GM12874 (cell line): ENCODE data around the gene PDXK.

Source experiments
- TF ChIP-seq, protein P1 (sequence below): IDR thresholded peaks from 2 replicates; pipeline ENCODE4 v1.5.1; 2011; ENCODE audit warnings: low read depth, mild to moderate bottlenecking, control low read depth, low read length, moderate library complexity; ENCODE audit not compliant: insufficient read depth

Gene PDXK

DNA sequence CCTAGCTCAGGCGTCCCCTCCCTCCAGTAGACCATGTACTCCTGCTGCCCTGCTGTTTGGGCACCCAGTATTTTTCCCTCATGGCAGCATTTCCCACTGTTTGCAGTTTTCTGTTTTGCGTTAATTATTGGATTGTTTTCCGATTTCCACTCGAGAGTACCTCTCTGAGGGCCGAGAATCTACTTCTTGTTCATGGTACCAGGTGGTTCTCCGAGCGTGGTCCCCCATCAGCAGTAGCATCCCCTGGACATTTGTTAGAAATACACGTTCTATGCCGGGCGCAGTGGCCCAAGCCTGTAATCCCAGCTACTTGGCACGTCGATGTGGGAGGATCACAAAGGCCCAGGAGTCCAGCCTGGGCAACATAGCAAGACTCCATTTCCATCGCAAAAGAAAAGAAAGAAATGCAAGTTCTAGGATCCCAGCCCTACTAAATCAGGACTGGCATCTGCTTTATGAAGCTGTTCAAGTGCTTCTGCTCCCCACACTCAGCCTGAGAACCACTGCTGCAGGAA is 71.1 kb downstream of the PDXK start:
- TF ChIP-seq, protein P1, sequence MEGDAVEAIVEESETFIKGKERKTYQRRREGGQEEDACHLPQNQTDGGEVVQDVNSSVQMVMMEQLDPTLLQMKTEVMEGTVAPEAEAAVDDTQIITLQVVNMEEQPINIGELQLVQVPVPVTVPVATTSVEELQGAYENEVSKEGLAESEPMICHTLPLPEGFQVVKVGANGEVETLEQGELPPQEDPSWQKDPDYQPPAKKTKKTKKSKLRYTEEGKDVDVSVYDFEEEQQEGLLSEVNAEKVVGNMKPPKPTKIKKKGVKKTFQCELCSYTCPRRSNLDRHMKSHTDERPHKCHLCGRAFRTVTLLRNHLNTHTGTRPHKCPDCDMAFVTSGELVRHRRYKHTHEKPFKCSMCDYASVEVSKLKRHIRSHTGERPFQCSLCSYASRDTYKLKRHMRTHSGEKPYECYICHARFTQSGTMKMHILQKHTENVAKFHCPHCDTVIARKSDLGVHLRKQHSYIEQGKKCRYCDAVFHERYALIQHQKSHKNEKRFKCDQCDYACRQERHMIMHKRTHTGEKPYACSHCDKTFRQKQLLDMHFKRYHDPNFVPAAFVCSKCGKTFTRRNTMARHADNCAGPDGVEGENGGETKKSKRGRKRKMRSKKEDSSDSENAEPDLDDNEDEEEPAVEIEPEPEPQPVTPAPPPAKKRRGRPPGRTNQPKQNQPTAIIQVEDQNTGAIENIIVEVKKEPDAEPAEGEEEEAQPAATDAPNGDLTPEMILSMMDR: no peak

DNA sequence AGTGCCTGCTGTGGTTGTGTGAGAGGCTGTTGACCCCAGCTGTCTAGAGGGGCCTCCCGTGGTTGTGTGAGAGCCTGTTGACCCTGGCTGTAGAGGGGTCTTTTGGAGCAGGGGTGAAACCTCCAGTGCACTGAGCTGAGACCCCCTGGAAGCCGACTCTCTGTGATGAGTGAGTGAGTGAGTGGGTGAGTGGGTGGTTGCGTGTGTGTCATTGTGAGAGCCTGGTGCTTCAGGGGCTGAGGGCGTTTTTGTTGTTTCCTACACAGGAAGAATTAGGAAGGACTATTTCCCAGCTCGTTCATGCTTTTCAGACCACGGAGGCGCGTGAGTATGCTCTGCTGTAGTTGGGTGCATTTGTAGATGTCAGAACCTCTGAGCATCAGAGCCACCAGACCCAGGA is 73.5 kb downstream of the PDXK start:
- TF ChIP-seq, protein P1: no peak

DNA sequence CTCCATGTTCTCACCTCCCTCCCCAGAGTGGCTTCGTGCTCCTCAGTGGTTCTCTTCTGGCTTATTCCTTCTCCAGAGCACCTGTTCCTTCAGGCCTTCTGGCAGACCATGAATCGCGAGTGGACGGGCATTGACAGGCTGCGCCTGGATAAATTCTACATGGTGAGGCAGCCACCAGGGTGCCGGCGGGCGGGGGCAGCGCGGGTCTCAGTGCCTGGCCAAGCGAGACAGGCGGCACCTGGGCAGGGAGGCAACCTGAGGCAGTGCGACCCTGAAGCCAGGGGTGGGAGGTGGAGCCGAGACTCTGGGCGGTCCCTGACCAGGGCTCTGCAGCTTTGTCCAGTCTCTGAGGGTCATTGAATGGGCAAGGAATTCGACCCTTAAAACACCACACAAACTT is 74.3 kb downstream of the PDXK start:
- TF ChIP-seq, protein P1: no peak

DNA sequence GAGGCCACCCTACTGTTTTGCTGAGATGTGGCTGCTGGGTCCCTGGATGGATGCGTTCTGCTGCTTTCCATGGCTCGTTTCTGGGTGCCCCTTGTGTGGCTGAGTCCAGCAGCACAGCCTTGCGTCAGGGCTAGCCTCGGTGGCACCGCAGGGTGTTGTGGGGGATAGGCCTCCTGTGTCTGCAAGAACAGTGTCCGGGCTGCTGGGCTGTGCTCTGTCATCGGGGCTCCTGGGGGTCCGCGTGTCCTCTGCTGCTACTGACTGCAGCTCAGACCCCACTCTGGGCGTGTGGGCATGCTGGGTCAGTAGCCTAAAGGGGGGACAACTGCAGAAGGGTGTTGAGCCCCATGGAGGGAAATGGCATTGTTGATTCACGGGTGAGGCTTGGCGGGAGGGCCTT is 75.4 kb downstream of the PDXK start:
- TF ChIP-seq, protein P1: no peak

DNA sequence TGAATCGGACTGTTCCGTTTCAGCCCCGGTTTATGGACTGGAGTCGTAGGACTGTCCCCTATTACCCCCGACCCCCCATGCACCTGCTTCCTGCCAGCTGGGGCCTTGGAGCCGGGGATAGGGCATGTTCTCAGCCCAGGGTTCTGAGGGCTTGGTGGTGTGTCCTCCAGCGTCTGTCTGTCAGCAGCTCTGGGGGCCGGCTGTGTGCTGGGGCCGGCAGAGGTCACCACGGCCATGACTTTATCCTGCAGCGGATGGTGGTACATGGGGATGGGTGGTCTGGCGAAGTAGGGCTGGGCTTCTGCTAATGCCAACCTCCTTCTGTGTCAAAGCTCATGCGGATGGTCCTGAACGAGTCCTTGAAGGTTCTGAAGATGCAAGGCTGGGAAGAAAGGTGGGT is 75.9 kb downstream of the PDXK start:
- TF ChIP-seq, protein P1: no peak

DNA sequence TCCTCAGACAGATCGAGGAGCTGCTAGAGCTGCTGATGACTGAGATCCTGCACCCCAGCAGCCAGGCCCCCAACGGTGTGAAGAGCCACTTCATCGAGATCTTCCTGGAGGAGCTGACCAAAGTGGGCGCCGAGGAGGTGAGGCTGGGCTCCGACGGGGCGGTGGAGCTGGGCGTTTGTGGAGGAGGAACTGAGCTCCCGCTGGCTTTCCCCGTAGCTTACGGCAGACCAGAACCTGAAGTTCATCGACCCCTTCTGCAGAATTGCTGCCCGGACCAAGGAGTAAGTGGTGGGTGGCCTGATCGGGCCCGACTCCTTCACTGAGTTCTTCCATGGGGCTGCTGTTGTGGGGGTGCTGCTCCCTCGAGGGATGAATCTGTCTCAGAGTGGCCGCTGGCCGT is 78.5 kb downstream of the PDXK start:
- TF ChIP-seq, protein P1: no peak

DNA sequence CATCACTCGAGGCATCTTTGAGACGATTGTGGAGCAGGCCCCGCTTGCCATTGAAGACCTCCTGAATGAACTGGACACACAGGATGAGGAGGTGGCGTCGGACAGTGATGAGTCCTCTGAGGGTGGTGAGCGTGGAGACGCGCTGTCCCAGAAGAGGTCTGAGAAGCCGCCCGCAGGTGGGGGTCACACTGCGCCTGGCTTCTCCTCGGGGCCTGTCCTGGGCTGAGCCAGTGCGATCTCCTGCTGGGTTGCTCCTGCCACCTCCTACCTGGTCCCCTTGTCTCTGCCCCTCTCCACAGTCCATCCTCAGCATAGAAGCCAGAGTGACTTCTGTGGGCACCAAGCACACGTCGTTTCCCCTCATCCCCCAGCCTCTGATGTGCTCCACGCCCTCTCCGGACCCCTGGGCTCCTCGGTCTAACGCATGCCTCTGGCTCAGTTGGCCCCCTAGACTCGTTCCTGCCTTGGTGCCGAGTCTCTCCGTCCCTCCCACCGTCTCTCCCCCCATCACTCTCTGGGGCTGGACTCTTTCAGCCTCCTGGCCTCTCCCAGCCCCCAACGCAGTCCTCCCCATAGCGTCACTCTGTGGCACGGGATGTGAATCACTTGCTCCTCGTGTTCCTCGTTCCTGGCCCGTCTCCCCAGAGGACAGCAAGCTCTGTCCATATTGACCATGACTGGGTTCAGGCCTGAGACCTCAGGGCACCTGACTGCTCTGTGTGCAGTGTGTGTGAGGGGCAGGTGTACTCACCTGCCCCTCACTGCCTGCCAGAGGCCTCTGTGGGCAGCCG is 79.2 kb downstream of the PDXK start:
- TF ChIP-seq, protein P1: no peak
